Sigmoid colon (tissue), 4 donors: ENCODE data around the gene AP5Z1.

ENCODE experiments used
- POLR2A ChIP-seq, 2 donors: fragments of 450-650 bp; IDR thresholded peaks; one replicate each; pipeline ENCODE4 v1.6.1; 2016; ENCODE audit warnings: antibody characterized with exemption in 2 of 2, mild to moderate bottlenecking in 2 of 2, moderate library complexity in 2 of 2
- POLR2AphosphoS5 ChIP-seq, 4 donors: sonication (generic); formaldehyde crosslinking; IDR thresholded peaks; one replicate each; pipeline ENCODE4 v1.6.1; 2017; ENCODE audit warnings: antibody characterized with exemption in 4 of 4
- TF ChIP-seq, protein P1 (sequence below), 4 experiments: fragments of 450-650 bp in 3 of 4; fragments of 200-600 bp in 1 of 4; IDR thresholded peaks; one replicate each; pipeline ENCODE4 v1.5.1; 2016 to 2019; ENCODE audit warnings: antibody characterized with exemption in 4 of 4, mild to moderate bottlenecking in 3 of 4, moderate library complexity in 2 of 4

DNA sequence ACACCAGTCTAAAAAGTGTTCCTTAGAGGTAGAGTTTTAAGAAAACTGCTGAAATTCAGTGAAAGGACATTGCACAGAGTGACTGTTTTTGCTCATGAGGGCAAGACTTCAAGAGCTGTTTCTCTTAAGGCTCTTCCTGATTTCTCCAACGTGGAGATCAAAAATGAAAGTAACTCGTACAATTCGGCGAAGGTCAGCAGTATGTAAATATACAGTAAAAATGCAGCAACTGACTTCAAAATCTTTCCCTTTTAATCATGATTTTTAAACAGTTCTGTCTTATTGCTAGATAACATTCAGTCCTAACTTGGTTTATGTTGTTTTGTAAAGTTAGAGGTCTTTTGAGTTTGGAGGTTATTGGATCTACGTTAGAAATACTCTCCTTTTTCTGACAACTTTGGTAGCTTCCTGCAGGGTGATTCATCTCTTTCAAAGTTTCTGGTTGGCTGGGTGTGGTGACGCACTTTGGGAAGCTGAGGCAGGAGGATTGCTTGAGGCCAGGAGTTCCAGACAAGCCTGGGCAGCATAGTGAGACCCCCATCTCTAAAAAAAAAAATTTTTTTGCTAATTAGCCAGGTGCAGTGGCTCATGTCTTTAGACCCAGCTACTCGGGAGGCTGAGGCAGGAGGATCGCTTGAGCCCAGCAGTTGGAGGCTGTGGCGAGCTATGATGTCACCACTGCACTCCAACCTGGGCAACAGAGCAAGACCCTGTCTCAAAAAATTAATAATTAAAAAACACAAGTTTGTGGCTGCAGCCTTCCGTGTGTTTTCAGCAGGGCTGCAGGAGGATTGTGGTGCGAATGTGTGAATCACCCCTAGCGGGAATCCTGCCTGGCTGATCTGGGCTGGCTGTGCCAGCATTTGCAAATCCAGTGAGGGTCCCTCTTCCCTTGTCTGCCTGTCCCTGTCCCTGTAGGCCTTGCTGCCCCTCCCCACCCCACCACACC lies 29.2 kb upstream of the AP5Z1 start:
- TF ChIP-seq, protein P1, sequence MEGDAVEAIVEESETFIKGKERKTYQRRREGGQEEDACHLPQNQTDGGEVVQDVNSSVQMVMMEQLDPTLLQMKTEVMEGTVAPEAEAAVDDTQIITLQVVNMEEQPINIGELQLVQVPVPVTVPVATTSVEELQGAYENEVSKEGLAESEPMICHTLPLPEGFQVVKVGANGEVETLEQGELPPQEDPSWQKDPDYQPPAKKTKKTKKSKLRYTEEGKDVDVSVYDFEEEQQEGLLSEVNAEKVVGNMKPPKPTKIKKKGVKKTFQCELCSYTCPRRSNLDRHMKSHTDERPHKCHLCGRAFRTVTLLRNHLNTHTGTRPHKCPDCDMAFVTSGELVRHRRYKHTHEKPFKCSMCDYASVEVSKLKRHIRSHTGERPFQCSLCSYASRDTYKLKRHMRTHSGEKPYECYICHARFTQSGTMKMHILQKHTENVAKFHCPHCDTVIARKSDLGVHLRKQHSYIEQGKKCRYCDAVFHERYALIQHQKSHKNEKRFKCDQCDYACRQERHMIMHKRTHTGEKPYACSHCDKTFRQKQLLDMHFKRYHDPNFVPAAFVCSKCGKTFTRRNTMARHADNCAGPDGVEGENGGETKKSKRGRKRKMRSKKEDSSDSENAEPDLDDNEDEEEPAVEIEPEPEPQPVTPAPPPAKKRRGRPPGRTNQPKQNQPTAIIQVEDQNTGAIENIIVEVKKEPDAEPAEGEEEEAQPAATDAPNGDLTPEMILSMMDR (IDR thresholded peaks at IDR 0.05) = no peak
- peak in 3 of 4 donors; percentile 16 to 34 (median 34) for TF ChIP-seq POLR2AphosphoS5 (IDR thresholded peaks at IDR 0.05)
- TF ChIP-seq POLR2A (IDR thresholded peaks at IDR 0.05) = peak in 1 of 2 donors; percentile 8
